HFF-Myc (cell line): ENCODE data around the gene BRD4.

ENCODE experiments used
- DNase-seq: peaks from one replicate; pipeline ENCODE4 v3.0.0-alpha.2; 2011; ENCODE audit warnings: low read depth; ENCODE audit errors: extremely low read depth
- H3K4me3 ChIP-seq: replicated peaks from 2 replicates; pipeline ENCODE4 v1.5.1; 2011; ENCODE audit warnings: low read depth, mild to moderate bottlenecking, control low read depth, low read length
- TF ChIP-seq, protein P1 (sequence below): IDR thresholded peaks from 2 replicates; pipeline ENCODE4 v1.5.1; 2012; ENCODE audit warnings: mild to moderate bottlenecking, low read depth, low read length, control low read depth; ENCODE audit errors: missing control alignments

Gene BRD4

GRCh38 chr19:15288146-15288963 lies 44.0 kb downstream of the BRD4 start:
- no peak overlapping the region for H3K4me3 ChIP-seq
- TF ChIP-seq, protein P1, sequence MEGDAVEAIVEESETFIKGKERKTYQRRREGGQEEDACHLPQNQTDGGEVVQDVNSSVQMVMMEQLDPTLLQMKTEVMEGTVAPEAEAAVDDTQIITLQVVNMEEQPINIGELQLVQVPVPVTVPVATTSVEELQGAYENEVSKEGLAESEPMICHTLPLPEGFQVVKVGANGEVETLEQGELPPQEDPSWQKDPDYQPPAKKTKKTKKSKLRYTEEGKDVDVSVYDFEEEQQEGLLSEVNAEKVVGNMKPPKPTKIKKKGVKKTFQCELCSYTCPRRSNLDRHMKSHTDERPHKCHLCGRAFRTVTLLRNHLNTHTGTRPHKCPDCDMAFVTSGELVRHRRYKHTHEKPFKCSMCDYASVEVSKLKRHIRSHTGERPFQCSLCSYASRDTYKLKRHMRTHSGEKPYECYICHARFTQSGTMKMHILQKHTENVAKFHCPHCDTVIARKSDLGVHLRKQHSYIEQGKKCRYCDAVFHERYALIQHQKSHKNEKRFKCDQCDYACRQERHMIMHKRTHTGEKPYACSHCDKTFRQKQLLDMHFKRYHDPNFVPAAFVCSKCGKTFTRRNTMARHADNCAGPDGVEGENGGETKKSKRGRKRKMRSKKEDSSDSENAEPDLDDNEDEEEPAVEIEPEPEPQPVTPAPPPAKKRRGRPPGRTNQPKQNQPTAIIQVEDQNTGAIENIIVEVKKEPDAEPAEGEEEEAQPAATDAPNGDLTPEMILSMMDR, result no peak
- DNase-seq, result peak; percentile 31

- TF ChIP-seq, protein P1, result no peak
- no peak overlapping the region for H3K4me3 ChIP-seq
- DNase-seq, result no peak
These were observed 44.8 kb downstream of the BRD4 start for GRCh38 chr19:15287496-15287895.

DNA sequence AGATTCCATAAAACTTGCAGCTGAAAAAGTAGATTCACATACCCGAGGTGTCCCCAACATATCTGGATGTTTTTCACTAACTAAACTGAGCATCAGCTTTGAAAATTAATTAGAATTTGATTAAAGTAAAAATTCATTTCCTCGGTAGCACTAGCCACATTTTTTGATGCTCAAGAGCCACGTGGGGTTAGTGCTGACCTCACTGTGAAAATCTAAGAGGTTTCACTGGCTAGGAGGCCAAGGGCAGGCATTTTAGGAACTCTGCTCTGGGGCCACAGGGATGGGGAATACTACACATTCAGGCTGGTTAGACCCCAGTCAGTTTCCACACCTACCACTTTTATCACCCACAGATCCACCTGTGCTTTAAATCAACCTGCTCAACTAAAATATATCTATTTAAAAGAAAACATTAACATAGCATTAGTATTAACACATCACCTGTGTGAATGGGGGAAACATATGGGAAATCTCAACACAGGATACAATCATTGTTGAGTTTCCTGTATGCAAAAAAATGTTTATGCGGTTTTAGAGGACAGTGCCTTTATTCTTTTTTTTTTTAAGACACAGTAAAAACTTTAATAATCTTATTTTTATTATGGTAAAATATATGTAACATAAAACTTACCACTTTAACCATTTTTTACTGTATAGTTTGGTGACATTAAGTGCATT lies 45.5 kb downstream of the BRD4 start:
- DNase-seq, result no peak
- H3K4me3 ChIP-seq, result no peak overlapping the region
- TF ChIP-seq, protein P1, result no peak

DNA sequence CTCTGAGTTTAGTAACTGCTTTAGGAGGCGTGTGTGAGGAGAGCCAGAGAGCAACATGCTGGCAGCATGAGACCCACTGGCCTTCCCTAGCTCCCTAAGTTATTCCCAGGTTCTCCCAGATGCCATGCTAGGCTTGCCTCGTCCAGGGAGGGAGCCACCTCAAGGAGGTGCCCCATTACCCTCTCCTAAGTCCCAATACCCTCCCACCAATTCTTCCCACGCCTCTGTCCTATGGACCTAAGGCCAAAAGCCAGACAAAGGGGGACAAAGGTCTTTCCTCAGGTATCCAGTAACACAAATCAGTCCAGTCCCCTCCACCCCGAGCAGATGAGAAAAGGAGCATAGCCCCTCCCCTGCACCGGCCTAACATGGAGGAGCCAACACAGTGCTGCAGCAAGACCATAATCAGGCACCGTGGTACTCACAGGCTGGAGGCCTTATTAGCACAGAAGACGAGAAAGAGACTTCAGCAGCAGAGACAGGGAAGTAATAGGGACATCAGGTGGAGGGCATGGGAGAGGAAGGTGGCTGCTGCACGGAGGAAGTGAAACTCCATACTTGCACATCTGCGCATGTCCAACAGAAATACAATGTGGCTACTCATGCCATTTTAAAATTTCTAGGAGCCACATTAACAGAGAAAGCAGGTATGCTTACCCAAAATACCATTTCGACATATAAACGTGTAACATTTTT lies 46.3 kb downstream of the BRD4 start:
- TF ChIP-seq, protein P1, result no peak
- H3K4me3 ChIP-seq, result no peak overlapping the region

GRCh38 chr19:15284896-15285295 lies 47.4 kb downstream of the BRD4 start:
- H3K4me3 ChIP-seq, result no peak overlapping the region
- TF ChIP-seq, protein P1, result no peak
- DNase-seq, result no peak

More for the DNA sequence above, 46.3 kb downstream of the BRD4 start:
- no peak for DNase-seq

DNA sequence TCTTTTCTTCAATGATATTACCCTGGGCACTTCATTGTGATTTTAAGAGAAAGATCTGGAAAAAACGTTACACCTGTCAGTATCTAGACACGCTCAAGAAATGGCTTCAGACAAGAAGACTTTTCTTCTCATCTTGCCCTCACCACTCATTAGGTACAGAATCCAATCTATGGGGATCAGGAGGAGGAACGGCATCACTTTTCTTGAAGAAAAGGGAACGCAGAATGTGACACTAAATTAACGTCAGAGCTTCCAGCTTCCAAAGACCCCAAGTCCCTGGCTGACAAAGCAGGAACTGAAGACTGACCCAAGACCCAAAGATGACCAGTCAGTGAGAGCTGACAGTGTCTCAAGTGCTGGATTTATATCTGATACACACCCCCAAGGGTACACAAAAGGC lies 48.2 kb downstream of the BRD4 start:
- TF ChIP-seq, protein P1, result no peak
- no peak for DNase-seq
- no peak overlapping the region for H3K4me3 ChIP-seq
